Esophagus squamous epithelium (tissue), 4 donors: ENCODE data around the gene ZNF138.

Experiments
- CTCF ChIP-seq, 6 experiments: fragments of 450-650 bp in 4 of 6; fragments of 200-600 bp in 2 of 6; sonication (generic) in 2 of 6; IDR thresholded peaks; one replicate each; pipeline ENCODE4 v1.5.1; 2016 to 2019; ENCODE audit warnings: antibody characterized with exemption in 6 of 6, mild to moderate bottlenecking in 4 of 6, moderate library complexity in 4 of 6
- POLR2A ChIP-seq, 4 donors: fragments of 450-650 bp; IDR thresholded peaks; one replicate each; pipeline ENCODE4 v1.6.1; 2017; ENCODE audit warnings: antibody characterized with exemption in 4 of 4, mild to moderate bottlenecking in 4 of 4, moderate library complexity in 3 of 4

- TF ChIP-seq CTCF (IDR thresholded peaks at IDR 0.05) (no peak), POLR2A (IDR thresholded peaks at IDR 0.05) (no peak)
These were observed 69.7 kb downstream of the ZNF138 start for GRCh38 chr7:64863969-64864368.
